Stimulated activated CD8-positive, alpha-beta memory T cell treated with anti-CD3 and anti-CD28 coated beads, Interleukin-7, amount 100 ng/mL, for 48 hours (primary cell): ENCODE data around the gene FANCC.

Source experiments
- DNase-seq, 2 donors: peaks; one replicate each; pipeline ENCODE4 v3.0.0-alpha.2; 2020; ENCODE audit warnings: low read depth in 1 of 2; ENCODE audit errors: extremely low read depth in 1 of 2

Gene FANCC

DNA sequence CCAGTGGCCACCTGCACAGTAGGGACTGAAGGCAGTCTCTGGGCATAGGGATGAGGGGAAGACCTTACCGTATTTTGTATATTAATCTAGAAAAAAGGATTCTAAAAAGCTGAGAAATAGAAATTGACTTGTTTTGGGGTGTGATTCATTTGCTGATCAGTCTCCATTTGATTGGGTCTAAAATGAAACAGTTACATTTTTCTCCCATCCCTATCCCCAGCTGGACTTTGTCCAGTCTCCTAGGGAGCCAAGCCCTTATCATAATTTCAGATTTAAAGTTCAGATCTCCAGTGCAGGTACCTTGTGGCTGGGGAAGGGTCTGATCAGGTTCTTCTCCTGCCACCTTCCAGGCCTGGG, 240.8 kb downstream of the FANCC start:
- DNase-seq: no peak

DNA sequence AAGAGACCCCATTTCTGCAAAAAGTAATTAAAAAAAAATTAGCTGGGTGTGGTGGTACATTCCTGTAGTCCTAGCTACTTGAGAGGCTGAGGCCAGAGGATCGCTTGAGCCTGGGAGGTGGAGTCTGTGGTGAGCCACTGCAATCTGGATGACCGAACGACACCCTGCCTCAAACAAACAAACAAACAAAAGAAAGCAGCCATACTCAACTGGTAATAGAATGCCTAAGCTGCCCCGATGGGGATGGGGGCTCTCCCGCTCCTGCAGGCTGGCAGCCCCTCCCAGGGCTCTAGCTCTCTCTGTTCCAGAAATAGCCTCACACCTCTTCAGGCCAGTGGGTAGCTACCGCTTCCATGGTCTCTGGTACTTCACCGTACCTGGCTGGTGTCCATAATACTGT, 241.8 kb downstream of the FANCC start:
- DNase-seq: no peak

DNA sequence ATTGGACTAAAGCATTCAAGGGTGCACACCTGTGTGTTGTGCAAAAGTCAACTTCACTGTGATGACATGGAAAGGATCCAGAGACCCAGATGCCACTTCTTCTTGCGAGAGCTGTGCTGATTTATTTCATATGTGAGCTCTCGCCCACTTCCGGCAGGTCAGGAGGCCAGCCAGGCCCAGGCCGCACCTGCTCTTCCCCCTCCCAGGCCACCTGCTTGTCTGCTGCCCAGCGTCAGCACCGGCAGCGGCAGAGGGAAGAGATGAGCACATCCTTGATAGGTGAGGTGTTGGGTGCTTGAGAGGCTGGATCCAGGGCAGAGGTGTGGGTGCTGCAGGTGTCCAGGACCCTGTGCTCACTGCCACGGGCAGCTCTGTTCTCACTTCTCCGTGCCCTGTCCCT, 242.9 kb downstream of the FANCC start:
- no peak for DNase-seq

DNA sequence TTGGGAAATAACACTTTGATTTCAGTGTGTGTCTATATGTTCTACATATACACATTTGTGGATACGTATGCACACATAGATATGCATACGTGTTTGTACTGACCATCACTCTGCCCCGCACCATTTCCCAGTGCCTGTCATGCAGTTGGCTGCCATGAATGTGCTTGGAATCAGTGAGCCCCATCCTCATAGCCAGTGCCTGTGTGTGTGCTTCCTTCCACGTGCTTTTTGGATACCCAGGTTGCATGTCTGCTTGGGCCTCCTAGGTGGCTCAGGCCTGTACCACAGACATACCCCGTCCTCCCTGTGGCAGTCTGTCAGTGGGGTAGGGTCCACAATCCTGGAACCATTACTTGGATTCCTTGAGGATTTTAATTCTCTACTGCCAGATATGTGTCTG, 243.6 kb downstream of the FANCC start:
- DNase-seq: no peak

DNA sequence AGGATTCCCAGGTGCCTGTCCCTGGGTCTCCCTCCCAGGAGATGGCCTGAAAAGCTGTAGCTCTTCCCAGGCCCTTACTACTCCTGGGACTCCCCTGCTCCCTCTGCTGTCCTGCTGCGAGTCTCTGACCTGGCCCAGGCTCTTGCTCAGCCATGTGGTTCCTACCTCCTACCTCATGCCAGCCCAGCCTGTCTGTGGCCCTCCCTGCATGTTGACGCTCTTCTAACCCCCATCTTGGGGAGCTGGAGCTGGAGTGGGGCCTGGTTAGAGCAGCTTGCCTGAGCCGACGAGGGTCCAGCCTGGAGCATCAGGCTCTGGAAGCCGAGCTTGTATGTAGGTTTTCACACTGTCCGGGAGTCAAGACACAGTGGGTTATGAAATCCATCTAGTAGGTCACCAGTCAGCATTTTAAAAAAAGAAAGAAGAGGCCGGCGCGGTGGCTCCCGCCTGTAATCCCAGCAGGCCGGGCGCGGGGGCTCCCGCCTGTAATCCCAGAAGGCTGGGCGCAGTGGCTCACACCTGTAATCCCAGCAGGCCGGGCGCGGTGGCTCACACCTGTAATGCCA, 244.4 kb downstream of the FANCC start:
- DNase-seq: no peak

DNA sequence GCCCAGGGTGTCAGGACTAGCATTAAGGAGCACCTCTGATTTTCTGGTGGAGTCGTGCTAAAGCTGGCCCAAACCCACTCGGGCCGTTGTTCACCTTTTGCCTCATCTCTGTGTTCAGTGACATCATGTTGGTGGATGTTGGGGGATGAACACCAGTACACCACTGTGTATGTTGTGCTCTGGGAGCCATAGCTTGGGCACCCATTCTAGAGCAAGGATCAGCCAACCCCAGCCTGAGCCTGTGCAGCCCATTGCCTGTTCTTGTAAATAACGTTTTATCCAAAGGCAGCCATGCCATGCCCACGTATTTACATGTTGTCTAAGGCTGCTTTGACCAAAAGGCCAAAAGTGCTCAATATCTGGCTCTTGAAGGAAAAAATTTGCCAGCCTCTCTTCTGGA, 245.6 kb downstream of the FANCC start:
- no peak for DNase-seq

DNA sequence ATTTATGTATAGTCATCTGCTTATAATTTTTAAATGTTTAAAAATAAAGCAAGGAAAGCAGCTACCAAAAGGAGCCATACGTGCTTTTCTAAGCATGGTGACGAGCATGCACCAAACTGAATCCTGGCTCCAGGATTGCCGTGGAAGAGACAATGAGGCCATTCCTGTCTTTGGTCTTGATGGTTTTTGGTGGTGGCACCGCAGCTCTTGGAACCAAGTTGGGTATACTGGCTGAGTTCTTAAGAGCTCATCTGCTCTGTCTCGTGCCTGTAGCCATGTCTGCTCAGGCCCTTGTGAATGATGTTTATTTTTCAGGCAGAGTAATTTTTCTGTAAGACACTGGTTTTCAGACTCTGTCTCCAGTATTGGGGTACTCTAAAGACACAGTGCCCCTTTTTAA, 246.1 kb downstream of the FANCC start:
- DNase-seq: no peak

DNA sequence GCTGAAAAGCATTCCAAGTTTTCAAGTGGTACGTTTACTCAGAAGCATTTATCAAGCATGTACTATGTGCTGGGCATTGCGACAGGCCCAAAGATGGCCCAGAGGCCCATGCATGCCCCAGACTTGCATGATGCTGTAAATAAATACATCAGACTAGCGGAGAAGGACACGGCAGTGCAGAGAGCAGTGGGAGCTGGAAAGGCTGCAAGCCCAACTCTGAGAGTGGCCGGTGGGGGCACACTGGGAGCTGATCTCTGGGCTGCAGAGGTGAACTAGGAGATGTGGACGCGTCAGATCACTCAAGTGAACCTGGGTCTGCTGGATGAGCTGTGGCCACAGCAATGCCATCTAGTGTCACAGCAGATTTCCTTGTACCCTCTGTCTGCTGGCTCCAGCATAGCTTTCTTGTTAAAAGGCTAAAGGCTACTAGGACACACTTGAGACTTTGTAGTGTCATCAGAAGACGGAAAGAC, 246.9 kb downstream of the FANCC start:
- DNase-seq: no peak

DNA sequence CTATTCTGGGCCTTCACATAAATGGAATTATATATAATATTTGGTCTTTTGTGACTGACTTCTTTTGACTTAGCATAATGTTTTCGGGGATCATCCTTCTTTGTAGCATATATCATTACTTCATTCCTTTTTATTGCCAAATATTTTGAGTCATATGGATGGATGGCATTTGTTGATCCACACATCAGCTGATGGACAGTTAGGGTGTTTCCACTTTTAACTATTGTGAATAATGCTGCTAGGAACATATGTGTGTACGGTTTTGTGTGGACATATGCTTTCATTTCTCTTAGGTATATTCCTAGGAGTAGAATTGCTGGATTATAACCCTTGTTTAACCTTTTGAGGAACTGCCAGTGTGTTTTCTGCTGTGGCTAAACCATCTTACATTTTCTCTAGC, 249.6 kb downstream of the FANCC start:
- DNase-seq: no peak

DNA sequence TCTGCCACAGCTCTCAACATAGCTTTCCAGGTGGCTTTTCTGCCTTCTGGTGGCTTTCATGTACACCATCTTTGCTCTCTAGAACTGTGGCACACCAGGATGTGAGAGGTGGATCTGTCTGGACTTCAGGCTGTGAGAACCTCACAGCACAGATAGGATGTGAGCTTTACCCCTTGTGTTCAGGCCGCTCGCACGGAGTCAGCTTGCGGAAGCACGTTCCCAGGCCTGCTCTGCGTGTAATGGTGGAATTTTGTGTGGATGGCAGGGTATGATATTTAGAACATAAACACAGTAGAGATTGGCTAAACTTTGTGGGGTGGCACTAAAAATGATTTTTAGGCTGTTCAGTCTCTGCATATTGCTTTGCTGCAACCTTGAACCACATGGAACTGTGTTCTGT, 250.5 kb downstream of the FANCC start:
- no peak for DNase-seq

DNA sequence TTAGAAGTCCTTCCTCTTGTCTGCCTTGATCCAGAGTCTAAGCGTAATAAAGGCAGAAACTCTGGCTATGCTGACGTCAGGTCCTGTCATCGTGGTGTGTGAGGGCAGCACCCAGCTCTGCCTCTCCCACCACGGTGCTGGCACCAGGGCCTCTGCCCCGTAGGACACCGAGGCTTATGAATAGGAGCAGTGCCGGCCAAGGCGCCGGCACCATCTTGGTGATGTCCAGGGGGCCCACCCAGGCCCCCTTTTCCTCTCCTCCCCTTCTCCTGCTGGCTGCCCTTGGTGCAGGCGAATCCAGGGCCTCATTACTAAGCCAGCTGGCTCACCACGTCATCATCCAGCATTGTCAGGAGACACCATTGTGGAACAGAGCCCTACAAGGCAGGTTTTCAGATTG, 252.3 kb downstream of the FANCC start:
- no peak for DNase-seq

DNA sequence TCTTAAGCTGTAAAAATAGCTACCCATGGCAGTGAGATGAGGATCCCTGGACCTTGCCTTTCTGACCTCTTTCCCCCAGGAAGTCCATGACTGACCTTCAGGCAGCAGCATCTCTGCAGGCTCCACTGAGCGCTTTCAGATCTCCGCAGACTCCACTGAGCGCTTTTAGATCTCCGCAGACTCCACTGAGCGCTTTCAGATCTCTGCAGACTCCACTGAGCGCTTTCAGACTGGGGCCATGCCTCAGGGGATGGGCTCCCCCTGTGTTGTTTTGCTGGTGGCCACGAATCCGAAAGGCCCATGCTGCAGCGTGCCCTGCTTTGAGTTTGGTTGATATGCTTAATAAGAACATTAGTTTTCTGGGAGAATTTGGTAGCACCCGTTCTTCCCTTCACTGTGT, 254.2 kb downstream of the FANCC start:
- DNase-seq: no peak

DNA sequence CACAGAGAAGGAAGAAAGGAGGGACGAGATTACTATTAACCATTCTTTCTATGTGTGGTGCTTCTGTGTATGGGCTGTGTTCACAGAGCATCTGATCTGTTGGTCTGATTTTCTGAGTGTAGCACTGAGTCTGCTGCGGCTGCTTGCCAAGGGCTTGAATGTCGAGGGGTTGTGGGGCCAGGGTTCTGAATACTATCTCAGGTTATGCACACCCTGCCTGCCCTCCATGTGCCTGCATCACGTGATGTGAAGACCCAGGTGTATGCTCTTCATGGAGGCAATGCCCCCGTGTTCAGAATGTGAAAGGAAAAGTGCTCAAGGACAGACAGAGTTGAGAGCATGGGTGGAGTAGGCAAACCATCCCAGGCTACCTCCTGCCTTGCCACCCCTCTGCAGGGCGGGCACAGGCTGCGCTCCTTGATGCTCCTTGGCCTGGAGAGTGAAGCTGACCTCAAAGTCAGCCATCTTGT, 254.9 kb downstream of the FANCC start:
- no peak for DNase-seq

DNA sequence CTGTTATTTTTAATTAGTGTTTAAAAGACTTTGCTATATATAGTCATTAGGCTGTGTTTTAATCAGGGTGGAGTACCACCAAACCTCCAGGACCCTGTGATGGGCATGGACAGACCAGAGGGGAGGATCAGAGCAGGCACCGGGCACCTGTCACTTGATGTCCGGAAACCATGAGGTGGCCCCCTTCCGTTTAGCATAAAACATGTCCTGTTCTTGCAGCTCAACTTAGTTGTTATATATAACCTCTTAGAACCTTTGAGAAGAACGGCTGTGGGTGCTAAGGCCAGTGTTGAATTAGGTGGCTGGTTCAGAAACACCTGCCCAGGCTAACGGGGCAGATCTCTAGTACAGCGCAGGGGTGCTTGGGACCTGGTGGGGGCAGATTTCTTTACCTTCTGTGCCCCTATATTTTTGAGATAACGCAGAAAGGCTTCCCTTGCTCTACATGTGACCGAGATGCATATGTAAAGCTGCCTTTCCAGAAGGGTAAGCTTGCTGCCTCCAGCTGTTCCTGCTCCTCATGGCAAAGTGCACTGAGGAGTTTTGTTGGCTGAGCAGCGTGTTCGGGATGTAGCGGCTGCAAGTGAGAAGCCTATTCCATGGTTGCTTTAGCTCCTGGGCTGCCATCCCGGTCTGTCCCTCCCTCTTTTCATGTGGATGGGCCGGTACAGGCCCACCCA, 255.5 kb downstream of the FANCC start:
- DNase-seq: no peak

DNA sequence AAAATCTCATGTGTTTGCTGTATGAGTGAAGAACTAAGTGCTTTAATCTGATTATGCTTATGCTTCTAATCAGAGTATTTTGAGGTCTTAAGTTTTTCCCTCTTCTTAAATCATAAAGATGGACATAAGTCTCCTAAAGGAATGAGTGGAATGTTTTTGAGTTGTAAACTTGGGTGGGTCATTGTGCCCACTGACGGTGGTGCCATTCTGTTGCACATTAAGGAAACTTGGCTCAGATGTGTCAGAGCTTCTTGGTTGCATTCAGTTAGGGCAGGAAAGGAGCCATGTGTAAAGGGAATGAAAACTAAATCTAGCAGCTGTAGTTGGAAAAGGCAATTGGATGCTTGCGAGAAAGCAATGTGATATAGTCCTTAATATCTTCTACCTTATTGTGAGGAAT, 256.6 kb downstream of the FANCC start:
- no peak for DNase-seq

DNA sequence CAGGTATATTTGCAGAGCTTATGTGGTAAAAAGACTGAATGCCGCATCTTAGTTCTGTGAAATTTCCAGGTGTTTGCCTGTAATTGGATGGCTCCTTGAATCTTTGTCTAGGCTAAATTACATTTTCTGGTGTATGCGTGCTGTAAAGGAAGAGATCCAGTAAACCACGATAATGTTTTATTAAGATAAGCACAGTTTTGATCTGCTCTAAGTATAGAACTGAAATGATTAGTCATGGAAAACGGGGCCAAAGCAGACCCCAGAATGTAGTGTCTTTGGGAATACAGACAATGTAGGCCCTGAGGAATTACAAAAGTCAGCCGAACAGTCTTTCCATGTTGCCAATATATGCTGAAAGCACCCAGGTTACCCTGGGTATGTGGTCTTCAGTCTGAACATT, 257.3 kb downstream of the FANCC start:
- DNase-seq: no peak

DNA sequence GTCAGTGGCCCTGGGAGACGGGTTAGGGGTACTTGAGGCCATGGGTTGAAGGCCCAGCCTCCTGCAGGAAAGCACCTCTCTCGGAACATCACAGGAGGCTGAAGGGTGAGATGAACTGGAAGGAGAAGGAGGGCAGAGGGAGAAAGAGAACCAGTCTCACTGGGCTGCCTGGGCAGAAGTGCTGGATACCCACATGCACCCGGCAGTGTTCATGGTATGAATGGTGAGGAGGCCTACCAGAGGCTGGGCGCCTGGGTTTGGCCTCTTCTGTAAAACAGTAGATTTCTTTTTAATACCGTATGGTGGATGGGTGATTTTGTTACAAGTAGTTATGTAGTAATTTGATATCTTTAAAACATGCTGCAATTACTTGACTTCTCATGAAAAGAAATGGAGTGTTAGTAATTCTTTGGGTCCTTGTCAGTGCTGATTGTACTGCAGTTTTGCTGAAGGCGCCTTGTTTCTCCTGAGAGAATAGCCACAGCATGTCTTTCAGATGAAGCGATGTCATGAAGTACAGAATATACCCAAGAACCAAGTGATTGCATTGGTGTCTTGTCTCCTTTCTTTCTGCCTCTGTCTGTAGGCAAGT, 258.6 kb downstream of the FANCC start:
- DNase-seq: no peak

DNA sequence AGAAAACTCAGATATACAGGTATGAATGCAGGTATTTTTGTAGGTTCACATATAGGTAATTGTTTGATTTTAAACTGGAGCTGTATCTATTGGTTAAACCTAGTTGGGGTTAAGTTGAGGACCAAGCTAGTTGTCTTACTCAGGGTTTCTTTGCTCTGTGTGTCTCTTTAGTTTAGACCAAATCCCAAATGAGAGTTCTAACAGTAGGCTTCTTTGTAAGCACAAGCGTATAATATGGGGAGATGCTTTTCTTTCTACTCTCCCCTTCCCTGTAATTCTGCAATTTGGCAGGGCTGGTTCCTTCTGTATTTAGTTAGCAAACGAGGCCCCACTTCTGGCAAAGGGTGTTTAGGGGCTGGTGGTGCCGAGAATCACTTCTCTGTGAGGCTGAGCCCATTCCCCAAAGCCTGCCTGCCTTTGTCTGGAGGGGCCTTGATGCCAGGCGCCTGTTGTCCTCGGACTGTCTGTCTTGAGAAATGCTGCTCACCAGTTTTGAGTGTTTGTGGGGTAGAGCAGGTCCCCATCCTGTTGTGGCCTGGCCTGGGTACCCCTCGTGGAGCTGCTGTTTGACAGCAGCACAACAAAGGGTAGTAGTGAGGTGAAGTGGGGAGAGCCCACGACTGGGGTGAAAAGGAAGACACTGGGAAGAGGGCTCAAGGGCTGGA, 259.3 kb downstream of the FANCC start:
- no peak for DNase-seq

DNA sequence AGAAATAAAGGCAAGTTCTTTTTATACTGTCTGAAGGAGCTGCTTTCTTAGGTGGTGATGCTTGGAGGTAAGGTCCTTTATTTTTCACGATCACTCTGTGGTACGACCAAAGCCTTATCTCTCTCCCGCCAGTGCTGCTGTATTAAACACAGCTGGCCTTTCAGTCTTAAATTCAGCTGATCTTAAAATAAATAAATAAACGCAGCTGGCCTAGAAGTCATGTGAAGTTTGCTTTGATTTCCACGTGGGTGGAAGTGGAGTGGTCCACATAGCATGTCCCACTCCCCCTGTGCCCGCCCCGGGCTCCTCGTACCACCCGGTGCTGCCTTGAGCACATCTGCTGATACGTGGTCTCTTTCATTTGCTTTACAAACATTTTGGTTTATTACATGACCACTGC, 260.4 kb downstream of the FANCC start:
- DNase-seq: no peak

DNA sequence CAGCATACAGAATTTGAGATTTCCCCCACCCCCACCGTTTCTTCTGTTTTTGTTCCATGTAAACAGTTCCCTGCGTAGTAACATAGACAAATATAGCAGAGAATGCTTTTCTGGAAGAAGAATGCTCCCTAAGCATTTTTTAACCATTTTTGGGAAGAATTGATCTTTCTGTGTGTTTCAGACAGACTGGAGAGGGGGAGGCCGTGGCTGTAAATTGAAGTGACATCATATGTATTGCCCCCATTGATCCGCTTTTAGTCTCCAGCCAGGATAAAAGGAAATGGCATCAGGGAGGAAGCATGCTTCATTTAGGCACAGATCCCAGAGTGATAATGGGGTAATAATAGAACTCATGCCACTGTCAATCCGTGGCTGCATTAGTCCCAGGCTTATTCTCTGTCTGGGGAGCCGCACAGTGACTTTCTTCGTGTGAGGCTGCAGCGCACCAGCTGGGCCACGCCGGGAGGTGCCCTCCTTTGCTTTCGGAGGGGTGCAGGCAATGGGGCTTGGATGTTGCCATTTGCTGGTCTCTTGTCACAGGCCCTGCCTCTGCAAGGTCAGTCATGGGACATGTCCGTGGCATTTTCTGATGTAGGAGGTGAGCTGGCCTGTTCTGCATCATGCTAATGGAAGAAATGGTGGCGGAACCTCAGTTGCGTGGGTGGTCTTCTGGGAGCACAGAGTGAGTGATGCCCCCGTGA, 261.5 kb downstream of the FANCC start:
- no peak for DNase-seq

DNA sequence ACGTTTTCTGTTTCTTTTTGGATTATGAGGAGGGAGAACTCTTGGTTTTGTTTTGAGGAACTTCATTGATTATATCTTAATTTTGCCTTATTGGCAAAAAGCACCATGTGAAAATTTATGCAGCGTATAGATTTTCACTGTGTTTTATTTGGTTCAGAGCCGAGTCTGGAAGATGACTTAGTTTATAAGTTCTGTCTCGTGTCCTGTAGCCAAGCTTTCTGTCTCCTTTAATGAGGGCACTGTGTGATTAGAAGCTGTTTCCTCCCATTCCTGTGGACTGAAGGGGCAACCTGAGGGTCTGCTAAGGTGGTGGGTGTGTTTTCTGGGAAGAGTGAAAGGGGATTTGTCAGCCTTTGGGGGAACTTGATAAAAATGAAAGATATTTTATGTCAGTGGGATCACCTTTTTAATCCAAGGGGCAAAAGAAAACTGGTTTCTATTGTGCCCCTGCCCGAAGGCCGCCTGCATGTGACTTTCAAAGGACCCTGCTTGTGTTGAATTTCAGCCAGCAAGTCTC, 262.1 kb downstream of the FANCC start:
- no peak for DNase-seq
